ENCODE measurements around the gene GOT2. TPM values are rescaled to one million over a fixed set of nuclear protein-coding genes. Genes with fewer than 3 reads are reported as not detected.
A peak's percentile ranks its signal among the peaks of the same experiment; 100 is the strongest.
"Not testable (repeated sequence)": the region's sequence is repeated elsewhere in the genome, so short reads cannot be mapped to it uniquely, and the experiment has no call there.

The GOT2 gene
- total RNA-seq, 1 donor from 2014 or later: 54.5 TPM

DNA sequence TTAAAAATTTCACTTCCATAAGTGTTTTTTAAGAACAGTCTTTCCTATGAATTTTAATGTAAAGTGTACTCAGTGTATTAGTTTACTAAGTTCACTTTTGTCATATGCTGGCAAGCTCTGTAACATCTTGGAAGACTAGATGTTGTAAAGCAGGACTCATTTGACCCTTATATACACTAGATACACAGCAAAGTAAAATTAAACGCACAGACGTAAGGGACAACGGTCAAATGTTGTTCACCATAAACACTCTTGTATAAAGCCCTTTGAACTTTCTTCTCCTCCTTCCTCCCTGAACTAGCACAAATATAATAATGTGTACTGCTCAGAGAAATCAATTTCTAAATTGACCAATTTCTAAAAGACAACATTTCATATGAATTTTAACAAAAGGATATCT, 7.0 kb upstream of the GOT2 start:
- TF ChIP-seq, protein P1, sequence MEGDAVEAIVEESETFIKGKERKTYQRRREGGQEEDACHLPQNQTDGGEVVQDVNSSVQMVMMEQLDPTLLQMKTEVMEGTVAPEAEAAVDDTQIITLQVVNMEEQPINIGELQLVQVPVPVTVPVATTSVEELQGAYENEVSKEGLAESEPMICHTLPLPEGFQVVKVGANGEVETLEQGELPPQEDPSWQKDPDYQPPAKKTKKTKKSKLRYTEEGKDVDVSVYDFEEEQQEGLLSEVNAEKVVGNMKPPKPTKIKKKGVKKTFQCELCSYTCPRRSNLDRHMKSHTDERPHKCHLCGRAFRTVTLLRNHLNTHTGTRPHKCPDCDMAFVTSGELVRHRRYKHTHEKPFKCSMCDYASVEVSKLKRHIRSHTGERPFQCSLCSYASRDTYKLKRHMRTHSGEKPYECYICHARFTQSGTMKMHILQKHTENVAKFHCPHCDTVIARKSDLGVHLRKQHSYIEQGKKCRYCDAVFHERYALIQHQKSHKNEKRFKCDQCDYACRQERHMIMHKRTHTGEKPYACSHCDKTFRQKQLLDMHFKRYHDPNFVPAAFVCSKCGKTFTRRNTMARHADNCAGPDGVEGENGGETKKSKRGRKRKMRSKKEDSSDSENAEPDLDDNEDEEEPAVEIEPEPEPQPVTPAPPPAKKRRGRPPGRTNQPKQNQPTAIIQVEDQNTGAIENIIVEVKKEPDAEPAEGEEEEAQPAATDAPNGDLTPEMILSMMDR (IDR thresholded peaks at IDR 0.05): no peak
- DNase-seq (ENCODE audit: low spot score): no peak
- no peaks in the 10 kb centered on the region for H3K36me3 Mint-ChIP-seq (ENCODE audit: low read depth)
- H3K4me3 Mint-ChIP-seq (ENCODE audit: unreplicated experiment): no peak overlapping the region
- H3K9me3 Mint-ChIP-seq (ENCODE audit: low read depth): no peaks in the 10 kb centered on the region
- H3K27ac Mint-ChIP-seq (ENCODE audit: unreplicated experiment): no peak overlapping the region
- H3K4me1 Mint-ChIP-seq (ENCODE audit: low read depth): no peaks in the 10 kb centered on the region
- H3K27me3 Mint-ChIP-seq (ENCODE audit: low read depth): peaks cover 5% of the 10 kb centered on the region

GRCh38 chr16:58738672-58739296, 4.7 kb upstream of the GOT2 start:
- H3K27me3 Mint-ChIP-seq (ENCODE audit: low read depth): peaks cover 5% of the 10 kb centered on the region
- H3K4me1 Mint-ChIP-seq (ENCODE audit: low read depth): peaks cover 2% of the 10 kb centered on the region
- H3K36me3 Mint-ChIP-seq (ENCODE audit: low read depth): no peaks in the 10 kb centered on the region

GRCh38 chr16:58736341-58736740, 2.2 kb upstream of the GOT2 start:
- H3K36me3 Mint-ChIP-seq (ENCODE audit: low read depth); DNase-seq (ENCODE audit: low spot score); H3K4me3 Mint-ChIP-seq (ENCODE audit: unreplicated experiment); H3K27ac Mint-ChIP-seq (ENCODE audit: unreplicated experiment); H3K9me3 Mint-ChIP-seq (ENCODE audit: low read depth); H3K27me3 Mint-ChIP-seq (ENCODE audit: low read depth): not testable (repeated sequence)
- peaks cover 18% of the 10 kb centered on the region for H3K4me1 Mint-ChIP-seq (ENCODE audit: low read depth)

More at GRCh38 chr16:58738672-58739296, 4.7 kb upstream of the GOT2 start:
- no peak overlapping the region for H3K4me3 Mint-ChIP-seq (ENCODE audit: unreplicated experiment)
- no peak overlapping the region for H3K27ac Mint-ChIP-seq (ENCODE audit: unreplicated experiment)
- no peak for DNase-seq (ENCODE audit: low spot score)
- TF ChIP-seq, protein P1 (IDR thresholded peaks at IDR 0.05): no peak
- H3K9me3 Mint-ChIP-seq (ENCODE audit: low read depth): no peaks in the 10 kb centered on the region

- Mint-ChIP-seq H3K27ac (ENCODE audit: unreplicated experiment) (peak overlapping the region; percentile 96), H3K4me1 (ENCODE audit: low read depth) (peaks cover 18% of the 10 kb centered on the region), H3K9me3 (ENCODE audit: low read depth) (no peaks in the 10 kb centered on the region), H3K4me3 (ENCODE audit: unreplicated experiment) (peak overlapping the region; percentile 94), H3K36me3 (ENCODE audit: low read depth) (no peaks in the 10 kb centered on the region), H3K27me3 (ENCODE audit: low read depth) (peaks cover 2% of the 10 kb centered on the region)
- TF ChIP-seq, protein P1 (IDR thresholded peaks at IDR 0.05): peak; percentile 42
- DNase-seq (ENCODE audit: low spot score): no peak
Observed at GRCh38 chr16:58734459-58734787, 307 bp upstream of the GOT2 start.

GRCh38 chr16:58733248-58733670, 857 bp downstream of the GOT2 start:
- Mint-ChIP-seq H3K27me3 (ENCODE audit: low read depth) (no peaks in the 10 kb centered on the region), H3K9me3 (ENCODE audit: low read depth) (no peaks in the 10 kb centered on the region), H3K4me3 (ENCODE audit: unreplicated experiment) (peak overlapping the region; percentile 94), H3K27ac (ENCODE audit: unreplicated experiment) (peak overlapping the region; percentile 85), H3K36me3 (ENCODE audit: low read depth) (no peaks in the 10 kb centered on the region), H3K4me1 (ENCODE audit: low read depth) (peaks cover 21% of the 10 kb centered on the region)
- TF ChIP-seq, protein P1 (IDR thresholded peaks at IDR 0.05): no peak
- DNase-seq (ENCODE audit: low spot score): no peak
